GM18499 (cell line): Measurements from ENCODE around the gene COL27A1.

ENCODE experiments used
- ATAC-seq: cut with Tn5 transposase; IDR thresholded peaks from one replicate; pipeline ENCODE4 v1.9.1; 2021; ENCODE audit warnings: moderate number of reproducible peaks; ENCODE audit not compliant: insufficient read depth, unreplicated experiment

Gene COL27A1

GRCh38 chr9:114165407-114166102, 10.2 kb downstream of the COL27A1 start:
- ATAC-seq = no peak

GRCh38 chr9:114166103-114166470, 10.8 kb downstream of the COL27A1 start:
- ATAC-seq = no peak

GRCh38 chr9:114166614-114167572, 11.6 kb downstream of the COL27A1 start:
- ATAC-seq = no peak

GRCh38 chr9:114167591-114168091, 12.3 kb downstream of the COL27A1 start:
- no peak for ATAC-seq

DNA sequence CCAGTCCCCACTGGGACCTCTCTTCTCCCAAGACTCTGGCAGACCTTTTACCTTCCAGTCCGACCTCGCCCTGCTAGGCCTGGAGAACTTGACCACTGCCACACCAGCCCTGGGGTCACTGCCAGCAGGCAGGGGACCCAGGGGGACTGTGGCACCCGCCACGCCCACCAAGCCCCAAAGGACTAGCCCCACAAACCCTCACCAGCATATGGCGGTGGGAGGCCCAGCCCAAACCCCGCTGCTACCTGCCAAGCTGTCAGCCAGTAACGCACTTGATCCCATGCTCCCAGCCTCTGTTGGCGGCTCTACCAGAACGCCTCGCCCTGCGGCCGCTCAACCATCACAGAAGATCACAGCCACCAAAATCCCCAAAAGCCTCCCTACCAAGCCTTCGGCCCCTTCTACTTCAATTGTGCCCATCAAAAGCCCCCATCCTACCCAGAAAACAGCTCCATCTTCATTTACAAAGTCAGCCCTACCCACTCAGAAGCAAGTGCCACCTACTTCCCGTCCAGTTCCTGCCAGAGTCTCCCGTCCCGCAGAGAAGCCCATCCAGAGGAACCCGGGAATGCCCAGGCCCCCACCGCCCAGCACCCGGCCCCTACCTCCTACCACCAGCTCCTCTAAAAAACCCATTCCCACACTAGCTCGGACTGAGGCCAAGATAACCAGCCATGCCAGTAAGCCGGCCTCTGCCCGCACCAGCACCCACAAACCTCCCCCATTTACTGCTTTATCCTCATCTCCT, 13.1 kb downstream of the COL27A1 start:
- ATAC-seq = no peak

DNA sequence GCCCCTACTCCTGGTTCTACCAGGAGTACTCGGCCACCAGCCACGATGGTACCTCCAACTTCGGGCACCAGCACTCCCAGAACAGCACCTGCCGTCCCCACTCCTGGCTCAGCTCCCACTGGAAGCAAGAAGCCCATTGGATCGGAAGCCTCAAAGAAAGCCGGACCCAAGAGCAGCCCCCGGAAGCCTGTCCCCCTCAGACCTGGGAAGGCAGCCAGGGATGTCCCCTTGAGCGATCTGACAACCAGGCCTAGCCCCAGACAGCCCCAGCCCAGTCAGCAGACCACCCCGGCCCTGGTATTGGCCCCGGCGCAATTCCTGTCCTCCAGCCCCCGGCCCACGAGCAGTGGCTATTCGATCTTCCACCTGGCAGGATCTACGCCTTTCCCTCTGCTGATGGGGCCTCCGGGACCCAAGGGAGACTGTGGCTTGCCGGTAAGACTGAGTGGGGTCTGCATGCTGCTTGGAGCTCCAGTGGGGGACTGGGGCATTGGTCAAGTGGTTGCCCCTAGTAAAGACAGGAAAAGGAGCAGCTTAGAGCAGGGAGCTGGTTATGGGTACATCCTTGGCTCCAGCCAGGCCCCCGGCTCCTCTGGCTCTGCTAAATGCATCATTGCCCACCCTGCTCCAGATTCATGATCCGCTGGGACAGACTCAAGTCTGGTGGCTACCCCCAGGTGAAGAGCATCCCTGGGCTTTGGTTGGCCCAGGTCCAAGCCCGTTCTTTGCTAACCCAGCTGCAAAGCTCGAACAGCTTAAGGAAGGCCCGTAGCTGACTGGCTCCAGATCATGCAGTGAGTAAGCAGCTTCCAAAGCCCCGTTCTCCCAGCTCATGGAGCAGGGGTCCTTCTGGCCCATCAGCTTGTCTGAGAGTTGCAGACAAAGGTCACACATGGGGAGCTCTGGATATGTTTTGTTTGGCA, 14.0 kb downstream of the COL27A1 start:
- no peak for ATAC-seq

GRCh38 chr9:114169952-114170770, 14.8 kb downstream of the COL27A1 start:
- ATAC-seq = no peak

DNA sequence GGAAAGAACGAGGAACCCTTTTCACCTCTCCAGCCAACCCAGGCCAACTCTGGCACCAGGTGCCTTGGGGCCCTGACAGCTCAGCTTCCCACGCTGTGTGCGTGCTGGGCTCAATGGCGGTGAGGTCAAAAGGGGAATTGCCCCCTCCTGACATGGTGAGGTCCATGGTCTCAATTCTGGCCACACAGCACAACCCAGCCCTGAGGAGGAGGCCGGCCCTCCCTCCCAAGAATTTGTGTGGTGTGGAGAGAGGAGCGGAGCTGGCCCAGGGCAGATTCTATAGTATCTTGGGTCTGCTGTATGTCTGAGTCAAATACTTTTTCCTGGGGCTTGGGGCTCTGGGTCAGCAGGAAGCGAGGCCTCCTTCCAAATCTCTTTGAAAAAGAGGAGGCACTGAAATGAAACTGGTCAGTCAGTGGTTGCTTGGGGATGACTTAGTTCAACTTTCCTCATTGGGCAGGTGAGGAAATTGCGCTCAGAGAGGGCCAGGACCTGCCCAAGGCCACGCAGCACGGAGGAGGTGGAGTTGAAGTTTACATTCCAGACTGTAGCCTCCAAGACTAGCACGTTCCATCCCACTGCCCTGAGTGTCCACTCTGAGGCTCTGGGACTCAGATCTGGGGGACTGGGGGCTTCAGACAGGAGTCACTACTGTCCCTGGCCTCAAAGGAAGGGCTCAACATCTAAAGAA, 15.6 kb downstream of the COL27A1 start:
- ATAC-seq = no peak

- ATAC-seq = no peak
These were observed 16.2 kb downstream of the COL27A1 start for GRCh38 chr9:114171500-114171899.

DNA sequence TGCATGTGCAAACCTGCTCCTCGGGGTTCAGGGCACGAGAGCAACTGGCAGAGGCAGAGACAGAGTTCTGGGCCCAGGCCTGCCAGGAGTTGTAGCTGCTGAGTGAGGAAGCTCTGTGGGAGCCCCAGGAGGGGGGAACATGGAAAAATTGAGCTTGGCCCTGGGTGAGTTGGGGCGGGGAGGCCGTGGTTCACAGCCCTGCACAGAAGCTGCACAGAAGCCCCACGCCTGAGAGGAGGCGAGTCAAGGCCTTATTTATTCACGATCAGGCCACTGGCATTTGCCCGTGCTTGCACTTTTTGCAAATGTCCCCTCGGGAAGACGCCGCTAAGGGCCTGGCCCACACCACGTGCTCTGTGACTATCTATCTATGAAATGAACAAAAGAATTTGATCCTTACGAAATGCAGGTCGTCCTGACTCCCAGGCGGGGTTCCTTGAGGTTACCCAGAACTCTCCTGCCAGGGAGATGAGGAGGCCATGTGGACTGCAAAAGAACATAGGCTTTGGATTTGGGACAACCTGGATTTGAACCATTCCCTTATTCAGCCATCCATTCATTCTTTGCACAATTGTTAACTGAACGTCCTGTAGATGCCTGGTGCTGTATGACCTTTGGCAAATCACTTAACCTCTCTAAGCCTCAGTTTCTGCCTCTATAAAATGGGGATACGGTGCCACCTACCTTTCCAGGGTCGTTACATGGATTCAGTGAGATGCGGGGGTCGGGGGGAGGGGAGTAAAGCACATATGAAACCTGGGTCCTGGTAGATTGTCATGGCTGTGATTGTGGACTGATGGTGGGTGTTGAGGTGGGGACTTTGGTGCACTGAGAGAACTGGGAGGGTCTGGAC, 17.9 kb downstream of the COL27A1 start:
- no peak for ATAC-seq

DNA sequence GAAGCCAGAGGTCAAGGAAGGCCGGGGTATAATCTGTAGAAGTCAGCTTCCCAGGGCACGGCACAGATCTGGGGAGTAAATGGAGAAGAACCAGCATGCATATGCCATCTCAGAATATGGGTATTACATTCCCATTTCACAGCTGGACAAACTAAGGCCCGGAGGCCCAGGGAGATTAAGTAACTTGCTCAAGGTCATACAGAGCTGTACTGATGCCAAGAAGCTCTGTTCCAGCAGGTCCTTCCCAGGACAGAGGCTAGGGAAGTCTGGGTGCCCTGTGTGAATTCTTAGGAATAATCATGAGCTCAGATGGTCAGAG, 19.2 kb downstream of the COL27A1 start:
- ATAC-seq = no peak

DNA sequence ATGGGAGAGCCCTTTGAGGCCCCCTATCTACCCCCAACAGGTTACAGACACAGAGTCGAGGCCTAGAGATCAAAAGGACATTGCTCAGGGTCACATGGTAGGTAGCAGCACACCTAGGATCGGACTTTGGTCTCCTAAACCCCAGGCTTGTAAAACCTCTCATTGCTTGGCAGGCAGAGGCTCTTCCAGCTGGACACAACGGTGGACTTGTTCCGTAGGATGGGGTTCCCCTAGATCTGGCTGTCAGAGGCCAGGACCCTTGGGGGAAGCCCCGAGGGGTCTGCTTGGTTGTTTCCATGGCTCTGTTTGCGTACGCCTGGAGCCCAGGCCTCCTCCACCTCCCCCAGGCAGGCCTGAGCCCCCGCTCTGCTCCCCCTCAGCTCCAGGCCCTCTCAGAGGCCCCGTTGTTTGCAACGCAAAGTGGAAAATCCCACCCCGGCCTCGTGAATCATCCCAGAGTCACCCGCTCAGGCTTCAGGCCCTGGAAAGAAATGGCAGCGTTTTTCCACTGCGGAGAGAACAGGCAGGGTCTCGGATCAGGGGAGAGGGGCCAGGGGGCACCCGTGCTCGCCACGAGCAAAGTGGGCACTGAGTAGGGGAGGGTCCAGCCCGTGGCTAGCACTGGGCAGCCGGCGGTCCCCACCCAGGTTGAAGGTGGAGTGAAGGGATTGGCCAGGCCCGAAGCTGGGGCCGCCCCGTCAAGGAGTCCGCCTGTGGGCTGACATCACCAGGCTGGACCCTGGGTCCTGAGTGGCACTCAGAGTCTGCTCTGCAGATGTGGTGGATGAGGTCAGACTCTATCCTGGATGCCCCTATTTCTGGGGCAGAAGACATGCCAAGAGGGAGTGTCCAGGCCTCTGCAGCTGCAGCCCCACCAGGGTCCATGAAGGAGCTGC, 19.8 kb downstream of the COL27A1 start:
- no peak for ATAC-seq

DNA sequence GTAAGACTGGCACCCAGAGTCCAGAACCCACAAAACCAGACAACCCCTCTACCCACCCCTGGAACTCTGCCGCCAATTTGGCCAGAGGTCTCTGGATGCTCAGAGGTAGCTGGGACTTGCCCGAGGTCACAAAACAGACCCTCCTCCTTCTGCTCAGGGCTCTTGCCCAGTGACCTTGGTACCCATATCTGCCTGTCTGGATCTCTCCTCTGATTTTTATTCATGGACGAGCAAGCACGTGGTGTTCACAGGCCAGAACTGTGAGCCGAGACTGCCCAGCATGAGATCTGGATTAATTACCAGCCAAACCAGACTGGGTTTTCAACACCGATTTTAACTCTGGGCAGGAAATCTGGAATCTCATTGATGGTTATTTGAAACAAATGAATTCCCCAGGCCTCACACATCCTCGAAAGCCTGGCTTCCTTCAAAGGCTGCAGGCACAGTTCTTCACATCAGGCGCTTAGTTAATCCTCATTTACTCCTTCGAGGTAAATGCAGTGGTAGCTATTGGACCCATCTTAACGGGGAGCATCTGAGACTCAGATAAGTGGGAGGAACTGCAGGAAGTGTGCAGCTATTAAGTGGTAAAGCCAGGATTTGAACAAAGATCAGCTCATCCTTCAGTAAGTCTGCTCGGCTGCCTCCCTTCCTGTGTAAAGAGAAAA, 21.4 kb downstream of the COL27A1 start:
- ATAC-seq = no peak

DNA sequence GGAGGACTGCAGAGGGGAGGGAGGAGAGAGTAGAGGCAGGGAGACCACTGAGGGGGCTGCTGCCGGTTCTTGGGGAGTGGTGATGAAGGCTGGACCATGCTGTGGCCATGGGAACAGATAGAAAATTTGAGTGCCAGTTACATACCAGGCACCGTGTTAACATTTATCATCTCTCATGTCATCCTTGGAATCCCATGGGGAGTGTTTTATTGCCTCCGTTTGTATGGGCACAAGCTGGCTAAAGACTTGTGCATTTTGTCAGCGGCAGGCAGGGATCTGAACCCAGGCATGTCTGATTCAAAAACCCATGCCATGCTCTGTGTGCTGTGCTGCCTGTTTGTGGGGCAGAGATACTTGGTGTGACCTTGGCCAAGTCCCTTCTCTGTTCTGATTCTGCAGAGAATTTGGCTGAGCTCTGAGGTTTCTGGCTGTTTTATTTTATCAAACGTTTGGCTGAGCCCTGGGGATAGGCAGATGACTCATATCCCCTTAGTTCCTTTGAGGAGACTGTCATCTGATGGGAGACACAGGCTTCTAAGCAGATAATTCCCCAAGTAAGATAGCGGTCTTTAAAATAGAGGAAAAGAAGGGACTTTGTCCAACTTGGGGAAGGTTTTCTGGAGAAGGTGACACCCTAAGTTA, 22.2 kb downstream of the COL27A1 start:
- ATAC-seq = no peak

GRCh38 chr9:114178076-114178475, 22.7 kb downstream of the COL27A1 start:
- ATAC-seq = no peak
